GM12891 (cell line): ENCODE measurements around the gene SPON2.

Experiments used
- POLR2A ChIP-seq: IDR thresholded peaks from 2 replicates; pipeline ENCODE4 v1.6.1; 2011; ENCODE audit warnings: low read depth, low read length, control low read depth
- POLR2AphosphoS5 ChIP-seq: IDR thresholded peaks from 2 replicates; pipeline ENCODE4 v1.6.1; 2011; ENCODE audit warnings: low read depth, low read length, control low read depth
- SPI1 ChIP-seq: IDR thresholded peaks from 2 replicates; pipeline ENCODE4 v1.6.1; 2011; ENCODE audit warnings: low read depth, low read length, control low read depth

GRCh38 chr4:1217366-1217765 lies 45.0 kb upstream of the SPON2 start:
- no peak for TF ChIP-seq POLR2A
- no peak for TF ChIP-seq POLR2AphosphoS5
- TF ChIP-seq SPI1: no peak
